RPMI8226 (cell line): ENCODE results near the gene TTC22.
"Not testable (repeated sequence)": the region's sequence is repeated elsewhere in the genome, so short reads cannot be mapped to it uniquely, and the experiment has no call there.

Experiments used
- DNase-seq: peaks from one replicate; pipeline ENCODE4 v3.0.0-alpha.2; 2015

Gene TTC22

DNA sequence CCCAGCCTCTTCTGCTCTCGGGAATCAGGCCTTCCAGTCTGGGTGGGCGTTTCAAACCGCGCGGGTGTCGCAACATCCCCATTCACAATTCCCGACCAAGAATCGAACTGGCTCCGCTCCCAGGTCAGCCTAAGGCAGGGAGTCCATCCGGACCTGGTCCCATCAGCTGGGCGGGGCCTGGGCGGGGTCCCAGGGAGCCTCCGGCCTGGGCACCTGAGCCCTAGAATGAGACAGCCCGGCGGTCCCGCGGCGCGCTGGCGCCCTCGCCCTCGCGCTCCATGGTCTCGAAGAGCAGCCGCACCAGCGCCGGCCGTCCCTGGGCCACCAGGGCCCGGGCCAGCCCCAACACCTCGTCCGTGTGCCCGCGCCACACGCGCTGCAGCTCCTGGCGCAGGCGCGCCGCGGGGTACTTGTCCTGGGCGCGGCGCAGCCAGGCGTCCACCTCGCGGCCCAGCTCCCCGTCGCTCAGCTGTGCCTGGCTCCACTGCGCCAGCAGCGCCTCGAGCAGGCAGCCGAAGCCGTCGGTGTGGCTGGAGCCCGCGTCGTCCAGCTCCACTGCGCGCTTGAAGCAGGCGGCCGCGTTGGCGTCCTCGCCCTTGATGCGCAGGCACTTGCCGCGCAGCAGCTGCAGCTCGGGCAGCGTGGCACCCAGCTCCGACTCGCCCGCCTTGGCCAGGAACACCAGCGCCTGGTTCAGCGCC is 19.9 kb downstream of the TTC22 start:
- DNase-seq, result no peak

DNA sequence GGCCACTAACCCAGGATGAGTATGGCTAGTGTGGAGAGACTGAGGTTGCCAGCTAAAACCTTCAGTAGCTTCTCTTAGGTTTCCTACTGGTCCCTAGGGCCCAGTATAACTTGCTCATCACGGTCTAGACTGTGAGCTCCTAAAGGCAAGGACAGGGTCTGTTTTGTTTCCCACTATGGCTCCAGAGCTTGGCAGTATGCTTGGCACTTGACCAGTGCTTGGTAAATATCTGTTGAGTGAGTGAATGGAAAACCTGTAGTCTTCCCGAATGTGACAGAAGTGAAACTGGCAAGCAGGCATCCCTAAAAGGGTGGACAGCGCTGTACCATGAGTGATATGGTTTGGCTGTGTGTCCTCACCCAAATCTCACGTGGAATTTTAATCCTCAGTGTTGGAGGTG is 23.7 kb downstream of the TTC22 start:
- DNase-seq, result no peak

DNA sequence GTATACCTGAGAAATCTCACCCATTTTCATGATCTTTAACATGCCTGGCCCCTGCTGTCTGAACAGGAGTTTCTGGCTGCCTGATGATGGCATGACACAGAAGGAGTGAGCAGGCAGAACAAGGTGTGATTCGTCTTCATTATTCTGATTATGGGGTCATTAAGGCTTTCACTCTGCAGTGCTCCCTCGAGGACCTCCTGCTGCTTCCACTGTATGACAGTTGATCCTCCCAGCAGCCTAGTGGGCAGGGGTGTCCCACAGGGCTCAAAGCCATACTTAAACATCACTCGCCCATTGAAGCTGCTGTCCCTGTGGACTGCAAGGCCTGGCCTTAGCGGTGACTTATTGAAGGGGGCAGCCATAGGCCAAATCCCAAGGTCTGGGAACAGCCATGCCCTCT is 24.1 kb downstream of the TTC22 start:
- no peak for DNase-seq

DNA sequence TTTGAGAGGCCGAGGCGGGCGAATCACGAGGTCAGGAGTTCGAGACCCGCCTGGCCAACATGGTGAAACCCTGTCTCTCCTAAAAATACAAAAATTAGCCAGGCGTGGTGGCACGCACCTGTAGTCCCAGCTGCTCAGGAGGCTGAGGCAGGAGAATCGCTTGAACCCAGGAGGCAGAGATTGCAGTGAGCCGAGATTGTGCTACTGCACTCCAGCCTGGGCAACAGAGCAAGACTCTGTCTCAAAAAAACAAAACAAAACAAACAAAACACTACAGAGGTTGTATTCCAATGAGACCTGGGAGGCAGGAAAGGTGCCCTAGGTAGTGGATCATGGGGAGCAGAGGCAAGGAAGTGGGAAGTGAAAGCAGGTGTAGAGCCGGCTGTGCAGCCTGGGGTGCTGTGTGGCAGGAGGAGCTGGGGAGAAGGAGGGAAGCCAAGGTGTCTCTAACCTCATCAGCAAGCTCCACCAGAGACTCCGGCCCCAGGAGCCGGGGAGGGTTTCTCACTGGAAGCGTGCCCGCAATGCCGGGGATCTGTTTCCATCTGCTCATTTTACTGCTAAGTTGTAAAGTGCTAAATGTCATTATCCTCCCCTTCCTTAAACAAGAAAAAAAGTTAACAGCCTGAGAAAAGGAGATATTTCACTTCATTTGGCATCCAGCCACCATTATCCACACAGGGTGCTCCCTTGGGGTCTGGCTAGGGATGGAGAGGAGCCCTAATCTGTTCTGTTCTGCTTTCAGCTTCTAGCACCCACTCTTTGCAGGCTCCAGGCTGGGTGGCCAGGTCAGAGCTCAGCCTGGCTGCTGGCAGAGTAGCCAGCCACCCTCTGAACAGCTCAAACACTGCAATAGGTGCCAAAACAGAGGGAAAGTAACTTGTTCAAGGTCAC is 25.0 kb downstream of the TTC22 start:
- DNase-seq, result not testable (repeated sequence)

DNA sequence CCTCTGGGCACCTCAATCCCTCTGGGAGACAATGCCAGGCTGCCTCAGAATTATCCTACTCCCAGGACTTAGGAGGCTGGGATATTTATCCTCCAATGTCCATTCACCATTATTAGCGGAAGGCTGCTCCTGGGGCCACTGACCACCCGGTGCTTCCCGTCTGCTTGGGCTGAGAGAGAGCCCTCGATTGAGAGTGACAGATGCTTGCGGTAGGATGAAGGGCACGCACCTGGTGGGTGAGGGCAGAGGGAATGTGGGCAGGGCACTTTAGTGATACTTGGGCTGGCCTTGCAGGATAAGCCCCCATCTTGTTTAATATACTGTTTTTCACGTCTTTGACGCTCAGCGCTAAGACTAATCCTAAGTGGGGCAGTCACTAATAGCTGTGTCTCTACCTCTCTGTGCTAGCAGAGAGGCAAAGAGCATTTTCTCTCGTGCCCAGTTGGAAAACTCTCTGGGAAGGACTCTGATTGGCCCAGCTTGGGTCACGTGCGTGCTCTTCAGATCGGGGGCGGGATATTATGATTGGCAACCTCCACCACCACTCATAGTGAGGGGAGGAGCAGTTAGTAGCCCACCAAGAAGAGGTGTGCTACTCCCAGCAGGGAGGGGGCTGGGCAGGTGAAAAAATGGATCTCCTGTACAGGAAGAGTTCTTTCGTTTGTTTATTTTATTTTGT is 26.2 kb downstream of the TTC22 start:
- DNase-seq, result peak; percentile 23

- DNase-seq, result no peak
Measured at GRCh38 chr1:54772951-54773350, 28.2 kb downstream of the TTC22 start.

DNA sequence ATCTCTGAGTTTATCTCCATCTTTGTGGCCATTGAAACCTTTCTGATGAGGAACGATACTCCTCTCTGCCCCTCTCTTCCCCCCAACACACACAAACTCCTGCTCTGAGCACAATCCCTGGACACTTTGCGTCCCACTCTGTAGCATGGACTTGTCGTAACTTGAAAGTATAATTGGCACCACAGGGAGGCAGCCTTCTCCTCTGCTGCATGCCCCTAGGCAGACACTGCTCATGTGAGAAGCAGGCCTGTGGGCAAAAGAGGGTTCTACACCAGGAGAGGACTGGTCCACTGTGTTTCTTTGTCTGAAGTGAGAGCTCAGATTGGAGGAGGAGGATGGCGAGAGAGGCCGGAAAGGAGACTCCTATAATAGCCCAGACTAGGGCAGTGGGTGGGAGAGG is 33.0 kb downstream of the TTC22 start:
- DNase-seq, result peak; percentile 49

DNA sequence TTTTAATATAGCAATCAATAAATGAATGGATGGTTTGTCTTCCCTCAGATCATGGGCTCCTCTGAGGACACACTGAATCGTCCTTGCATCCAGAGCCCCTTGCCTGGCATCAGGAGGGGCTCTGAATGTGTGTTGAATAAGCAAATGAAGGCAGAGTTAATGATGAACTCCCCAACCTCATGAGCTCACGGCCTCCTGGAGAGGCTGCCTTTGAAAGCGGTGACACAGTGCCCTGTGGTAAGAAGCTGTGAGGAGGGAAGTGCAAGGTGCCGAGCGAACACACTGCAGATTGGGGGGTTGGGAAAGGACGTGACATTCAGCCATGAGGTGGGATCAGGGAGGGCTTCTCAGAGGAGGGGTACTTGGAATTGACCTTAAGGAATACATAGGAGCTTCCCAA is 33.6 kb downstream of the TTC22 start:
- DNase-seq, result no peak

- no peak for DNase-seq
Measured at GRCh38 chr1:54766726-54767125, 34.4 kb downstream of the TTC22 start.

DNA sequence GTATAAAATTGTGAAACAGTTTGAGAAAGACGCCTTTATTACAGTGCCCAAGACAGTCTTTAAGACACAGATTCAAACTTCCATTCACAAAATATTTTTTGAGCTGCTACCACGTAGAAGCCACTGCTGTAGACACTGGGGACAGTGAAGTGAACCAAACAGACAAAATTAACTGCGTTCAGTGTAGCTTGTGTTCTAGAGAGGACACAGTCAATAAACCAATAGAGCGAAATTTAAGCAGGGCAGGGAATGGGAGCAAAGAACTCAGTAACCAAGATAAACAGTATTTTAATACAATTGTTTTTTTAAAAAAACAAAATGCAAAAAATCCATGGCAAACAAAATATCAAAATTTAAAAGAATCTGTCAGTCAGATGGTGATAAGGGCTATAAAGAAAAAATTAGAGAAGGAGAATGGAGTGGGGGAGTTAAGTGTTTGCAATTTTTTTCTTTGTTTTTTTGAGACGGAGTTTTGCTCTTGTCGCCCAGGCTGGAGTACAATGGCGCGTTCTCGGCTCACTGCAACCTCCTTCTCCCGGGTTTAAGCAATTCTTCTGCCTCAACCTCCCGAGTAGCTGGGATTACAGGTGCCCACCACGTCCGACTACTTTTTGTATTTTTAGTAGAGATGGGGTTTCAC is 36.1 kb downstream of the TTC22 start:
- no peak for DNase-seq

DNA sequence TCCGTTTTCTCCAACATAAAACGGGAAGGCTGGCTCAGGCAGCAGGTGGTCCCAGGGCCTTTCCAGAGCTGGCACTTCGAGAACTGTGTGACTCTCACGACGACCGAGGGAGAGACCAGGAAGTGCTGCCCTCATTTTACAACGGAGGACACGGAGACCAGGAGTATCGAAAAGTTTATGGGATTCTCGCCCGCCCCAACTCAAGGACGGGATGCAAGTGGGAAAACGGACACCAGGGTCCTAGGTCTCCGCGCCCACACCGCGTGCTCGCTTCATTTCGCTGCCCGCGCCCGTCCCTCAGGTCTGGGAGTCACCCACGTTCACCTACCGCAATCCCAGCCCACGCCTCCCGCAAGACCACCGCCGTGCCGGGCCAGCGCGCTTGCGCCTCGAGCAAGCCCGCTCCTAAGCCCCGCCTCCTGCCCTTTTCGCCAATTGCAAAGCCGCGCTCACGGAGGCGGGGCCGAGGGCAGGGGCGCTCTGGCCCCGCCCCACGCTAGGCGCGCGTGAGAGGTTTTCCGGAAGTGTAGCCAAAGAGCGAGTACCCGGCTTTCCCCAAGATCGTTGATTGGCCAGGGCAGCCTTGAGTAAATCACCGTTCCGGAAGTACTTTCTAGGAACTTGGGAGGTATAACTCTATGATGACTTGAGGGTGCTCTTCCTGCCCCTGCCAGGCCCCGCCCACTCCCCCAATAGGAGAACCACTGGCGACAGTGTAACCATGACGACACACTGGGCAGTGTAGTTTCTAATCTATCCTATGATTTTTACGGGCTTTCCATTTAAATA is 36.8 kb downstream of the TTC22 start, which contains the start of gene PARS2:
PARS2 (minus strand) TSS at position 391 of the 789 bp plus-strand sequence. CDS start 5,362 bp downstream, outside the sequence.
- DNase-seq, result peak; percentile 100

DNA sequence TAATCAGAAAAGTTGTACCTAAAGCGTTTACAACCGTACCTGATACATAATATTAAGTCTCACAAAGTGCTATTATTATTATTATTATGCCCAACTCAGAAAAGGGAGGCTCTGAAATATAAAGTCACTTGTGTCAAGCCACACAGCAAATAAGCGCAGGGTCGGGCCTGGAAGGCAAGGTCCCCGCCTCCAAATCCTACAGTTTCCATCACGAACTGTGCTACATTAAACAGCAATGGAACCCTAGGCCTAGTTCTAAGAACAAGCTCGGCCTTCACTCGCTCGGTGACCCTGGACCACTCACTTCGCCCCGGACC is 37.3 kb downstream of the TTC22 start:
- peak; percentile 34 for DNase-seq

GRCh38 chr1:54758678-54759348 is 42.3 kb downstream of the TTC22 start:
- DNase-seq, result no peak

DNA sequence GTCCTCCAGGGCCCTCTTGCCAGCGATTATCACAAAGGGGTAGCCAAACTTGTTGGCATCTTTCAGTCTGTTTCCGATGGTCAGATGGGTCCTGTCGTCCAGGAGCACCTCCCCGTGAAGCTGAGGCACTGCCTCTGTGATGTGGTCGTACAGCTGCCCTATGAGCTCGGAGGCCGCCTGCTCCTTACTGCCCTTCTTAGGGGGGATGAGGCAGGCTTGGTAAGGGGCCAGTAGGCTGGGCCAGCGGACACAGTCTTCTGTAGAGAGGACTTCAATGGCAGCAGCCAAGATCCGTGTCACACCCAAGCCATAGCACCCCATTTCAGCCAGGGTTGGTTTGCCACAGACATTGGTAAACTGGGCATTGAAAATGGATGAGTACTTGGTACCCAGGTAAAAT is 43.3 kb downstream of the TTC22 start:
- no peak for DNase-seq

- DNase-seq, result no peak
Measured at GRCh38 chr1:54754486-54755285, 46.4 kb downstream of the TTC22 start.

- no peak for DNase-seq
Measured at GRCh38 chr1:54754045-54754444, 47.1 kb downstream of the TTC22 start.

DNA sequence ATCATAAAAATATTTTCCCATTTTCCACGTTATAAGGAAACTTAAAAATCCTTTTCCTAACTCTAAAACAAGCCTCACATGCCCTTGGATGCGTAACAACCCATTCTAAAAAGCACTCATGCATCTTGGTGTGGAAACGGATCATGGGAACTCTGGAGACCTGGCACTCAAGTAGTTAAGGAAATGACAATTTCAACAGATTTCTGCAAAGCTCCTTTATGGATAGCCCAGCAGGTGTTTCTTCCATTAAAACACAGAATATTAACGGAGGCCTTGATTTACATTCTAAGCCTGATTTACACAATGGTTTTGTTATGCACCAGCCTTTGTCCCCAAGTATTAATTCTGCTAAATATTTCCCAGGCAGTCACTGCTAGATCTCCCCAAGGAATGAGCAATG is 49.7 kb downstream of the TTC22 start:
- DNase-seq, result no peak

DNA sequence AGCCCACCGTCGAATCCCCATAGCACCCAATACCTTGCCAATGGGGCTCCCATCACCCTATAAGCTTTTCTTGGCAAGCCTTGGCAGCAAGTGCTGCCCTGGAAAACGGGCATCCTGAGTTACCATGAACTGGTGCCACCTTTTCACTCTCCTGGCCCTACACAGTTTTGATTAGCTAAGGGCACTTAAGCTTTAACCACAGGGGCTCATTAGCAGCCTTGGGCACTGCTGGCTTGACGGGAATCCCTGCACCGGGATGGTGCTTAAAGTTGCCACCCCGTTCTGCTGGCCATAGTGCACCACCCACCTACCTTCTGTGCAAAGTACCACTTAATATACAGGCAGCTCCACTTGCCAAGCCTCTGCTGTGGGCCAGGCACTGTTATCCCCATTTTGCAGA is 50.5 kb downstream of the TTC22 start:
- no peak for DNase-seq

GRCh38 chr1:54748094-54748835 is 52.9 kb downstream of the TTC22 start:
- DNase-seq, result no peak

DNA sequence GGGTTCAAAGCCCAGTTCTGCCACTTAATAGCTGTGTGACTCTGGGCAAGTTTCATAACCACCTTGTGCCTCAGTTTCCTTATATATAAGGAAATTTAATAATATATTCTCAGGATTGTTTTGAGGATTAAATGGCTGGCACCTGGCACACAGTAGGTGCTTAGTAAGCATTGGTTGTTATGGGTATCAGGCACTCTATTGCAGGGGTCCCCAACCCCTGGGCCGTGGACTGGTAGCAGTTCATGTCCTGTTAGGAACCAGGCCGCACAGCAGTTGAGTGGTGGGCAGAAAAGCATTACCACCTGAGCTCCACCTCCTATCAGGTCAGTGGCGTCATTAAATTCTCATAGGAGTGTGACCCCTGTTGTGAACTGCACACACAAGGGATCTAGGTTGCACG is 55.3 kb downstream of the TTC22 start:
- no peak for DNase-seq
